Sigmoid colon (tissue), 4 donors: ENCODE measurements around the gene TMED3.

Experiments used
- EP300 ChIP-seq, 4 donors: sonication (generic); formaldehyde crosslinking; IDR thresholded peaks; one replicate each; pipeline ENCODE4 v1.6.1; 2017; ENCODE audit warnings: antibody characterized with exemption in 4 of 4
- POLR2A ChIP-seq, 2 donors: fragments of 450-650 bp; IDR thresholded peaks; one replicate each; pipeline ENCODE4 v1.6.1; 2016; ENCODE audit warnings: antibody characterized with exemption in 2 of 2, mild to moderate bottlenecking in 2 of 2, moderate library complexity in 2 of 2
- POLR2AphosphoS5 ChIP-seq, 4 donors: sonication (generic); formaldehyde crosslinking; IDR thresholded peaks; one replicate each; pipeline ENCODE4 v1.6.1; 2017; ENCODE audit warnings: antibody characterized with exemption in 4 of 4
- TF ChIP-seq, protein P1 (sequence below), 4 experiments: fragments of 450-650 bp in 3 of 4; fragments of 200-600 bp in 1 of 4; IDR thresholded peaks; one replicate each; pipeline ENCODE4 v1.5.1; 2016 to 2019; ENCODE audit warnings: antibody characterized with exemption in 4 of 4, mild to moderate bottlenecking in 3 of 4, moderate library complexity in 2 of 4

DNA sequence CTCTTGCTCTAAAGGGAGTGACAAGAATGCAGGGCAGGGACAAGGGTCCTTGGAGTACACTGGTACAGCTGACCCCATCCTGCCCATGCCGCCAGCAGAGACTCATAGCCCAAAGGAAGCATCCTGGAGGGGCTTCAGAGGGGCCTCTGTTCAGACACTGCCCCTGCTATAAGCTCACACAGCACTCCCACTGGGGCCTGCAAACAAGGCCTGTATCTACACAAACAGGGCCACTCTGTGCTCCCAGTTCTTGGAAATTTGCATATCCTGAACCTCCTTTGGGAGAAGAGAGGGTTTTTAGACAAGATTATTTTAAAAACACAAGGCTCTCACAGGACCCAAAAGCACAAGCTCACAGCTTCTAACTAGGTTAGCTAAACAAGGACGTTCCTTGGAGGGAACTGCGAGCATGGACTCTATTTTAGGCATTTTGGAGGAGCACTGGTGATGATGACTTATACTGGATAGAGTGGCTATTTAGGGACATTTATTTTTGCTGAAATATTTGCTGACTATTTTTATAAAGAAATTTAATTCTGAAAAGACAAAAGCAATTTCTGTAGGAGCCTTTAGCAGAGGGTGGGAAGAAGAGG lies 44.8 kb upstream of the TMED3 start:
- TF ChIP-seq POLR2A (IDR thresholded peaks at IDR 0.05) (no peak), EP300 (IDR thresholded peaks at IDR 0.05) (no peak), POLR2AphosphoS5 (IDR thresholded peaks at IDR 0.05) (no peak)
- TF ChIP-seq, protein P1, sequence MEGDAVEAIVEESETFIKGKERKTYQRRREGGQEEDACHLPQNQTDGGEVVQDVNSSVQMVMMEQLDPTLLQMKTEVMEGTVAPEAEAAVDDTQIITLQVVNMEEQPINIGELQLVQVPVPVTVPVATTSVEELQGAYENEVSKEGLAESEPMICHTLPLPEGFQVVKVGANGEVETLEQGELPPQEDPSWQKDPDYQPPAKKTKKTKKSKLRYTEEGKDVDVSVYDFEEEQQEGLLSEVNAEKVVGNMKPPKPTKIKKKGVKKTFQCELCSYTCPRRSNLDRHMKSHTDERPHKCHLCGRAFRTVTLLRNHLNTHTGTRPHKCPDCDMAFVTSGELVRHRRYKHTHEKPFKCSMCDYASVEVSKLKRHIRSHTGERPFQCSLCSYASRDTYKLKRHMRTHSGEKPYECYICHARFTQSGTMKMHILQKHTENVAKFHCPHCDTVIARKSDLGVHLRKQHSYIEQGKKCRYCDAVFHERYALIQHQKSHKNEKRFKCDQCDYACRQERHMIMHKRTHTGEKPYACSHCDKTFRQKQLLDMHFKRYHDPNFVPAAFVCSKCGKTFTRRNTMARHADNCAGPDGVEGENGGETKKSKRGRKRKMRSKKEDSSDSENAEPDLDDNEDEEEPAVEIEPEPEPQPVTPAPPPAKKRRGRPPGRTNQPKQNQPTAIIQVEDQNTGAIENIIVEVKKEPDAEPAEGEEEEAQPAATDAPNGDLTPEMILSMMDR (IDR thresholded peaks at IDR 0.05): no peak
